Tibial artery (tissue), 4 donors: ENCODE measurements around the gene GFI1B.

Experiments used
- DNase-seq, 2 donors: peaks; one replicate each; pipeline ENCODE4 v3.0.0-alpha.2; 2019
- H3K27ac ChIP-seq, 2 donors: fragments of 200-600 bp; sonication (generic) in 1 of 2; 1 replicate in 1 of 2; 2 replicates in 1 of 2; pipeline ENCODE4 v1.5.1; 2018 to 2019; ENCODE audit warnings: mild to moderate bottlenecking in 1 of 2
- H3K27me3 ChIP-seq, 2 donors: fragments of 200-600 bp; sonication (generic) in 1 of 2; one replicate each; pipeline versions ENCODE4 v1.5.1 to v1.6.0; 2016 to 2019
- H3K36me3 ChIP-seq, 3 donors: fragments of 200-600 bp; sonication (generic) in 2 of 3; one replicate each; pipeline ENCODE4 v1.5.1; 2016 to 2019; ENCODE audit warnings: mild to moderate bottlenecking in 2 of 3
- H3K4me1 ChIP-seq, 4 donors: fragments of 200-600 bp; sonication (generic) in 2 of 4; 1 replicate in 3 of 4; 2 replicates in 1 of 4; pipeline ENCODE4 v1.5.1; 2016 to 2019
- H3K4me3 ChIP-seq, 2 donors: fragments of 200-600 bp; sonication (generic) in 1 of 2; 1 replicate in 1 of 2; 2 replicates in 1 of 2; pipeline ENCODE4 v1.5.1; 2018 to 2019; ENCODE audit warnings: mild to moderate bottlenecking in 2 of 2
- H3K9me3 ChIP-seq, 3 donors: fragments of 200-600 bp; sonication (generic) in 1 of 3; one replicate each; pipeline ENCODE4 v1.5.1; 2016 to 2019
- intact Hi-C: fragments of 100-400 bp; cut with DNase I; formaldehyde crosslinking; loops from one replicate; pipeline ENCODE4 v1.15.0; 2023; ENCODE audit warnings: low total_unique reads
- TF ChIP-seq, protein P1 (sequence below), 2 experiments: fragments of 200-600 bp in 1 of 2; fragments of 450-650 bp in 1 of 2; IDR thresholded peaks; one replicate each; pipeline ENCODE4 v1.5.1; 2017 to 2019; ENCODE audit warnings: antibody characterized with exemption in 2 of 2, mild to moderate bottlenecking in 1 of 2, moderate library complexity in 1 of 2

GFI1B gene

DNA sequence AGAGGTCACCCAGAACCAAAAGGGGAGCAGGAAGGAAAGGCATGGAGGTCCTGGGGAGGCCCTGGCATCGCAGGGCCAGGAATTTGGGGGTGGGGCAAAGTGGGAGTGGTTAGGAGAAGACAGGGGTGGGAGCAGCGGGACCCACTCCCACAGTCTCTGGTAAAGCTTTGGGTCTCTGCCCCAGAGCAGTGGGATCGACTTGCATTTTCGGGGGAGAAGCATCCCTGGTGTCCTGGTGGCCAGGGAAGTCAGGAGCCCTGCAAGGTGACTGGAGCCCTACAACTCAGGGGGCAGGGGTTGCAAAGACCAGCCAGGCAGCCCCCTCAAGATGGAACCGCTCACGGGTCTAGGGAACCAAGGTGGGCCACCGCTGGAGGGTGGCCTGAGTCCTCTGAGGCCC is 29.9 kb downstream of the GFI1B start:
- TF ChIP-seq, protein P1, sequence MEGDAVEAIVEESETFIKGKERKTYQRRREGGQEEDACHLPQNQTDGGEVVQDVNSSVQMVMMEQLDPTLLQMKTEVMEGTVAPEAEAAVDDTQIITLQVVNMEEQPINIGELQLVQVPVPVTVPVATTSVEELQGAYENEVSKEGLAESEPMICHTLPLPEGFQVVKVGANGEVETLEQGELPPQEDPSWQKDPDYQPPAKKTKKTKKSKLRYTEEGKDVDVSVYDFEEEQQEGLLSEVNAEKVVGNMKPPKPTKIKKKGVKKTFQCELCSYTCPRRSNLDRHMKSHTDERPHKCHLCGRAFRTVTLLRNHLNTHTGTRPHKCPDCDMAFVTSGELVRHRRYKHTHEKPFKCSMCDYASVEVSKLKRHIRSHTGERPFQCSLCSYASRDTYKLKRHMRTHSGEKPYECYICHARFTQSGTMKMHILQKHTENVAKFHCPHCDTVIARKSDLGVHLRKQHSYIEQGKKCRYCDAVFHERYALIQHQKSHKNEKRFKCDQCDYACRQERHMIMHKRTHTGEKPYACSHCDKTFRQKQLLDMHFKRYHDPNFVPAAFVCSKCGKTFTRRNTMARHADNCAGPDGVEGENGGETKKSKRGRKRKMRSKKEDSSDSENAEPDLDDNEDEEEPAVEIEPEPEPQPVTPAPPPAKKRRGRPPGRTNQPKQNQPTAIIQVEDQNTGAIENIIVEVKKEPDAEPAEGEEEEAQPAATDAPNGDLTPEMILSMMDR (IDR thresholded peaks at IDR 0.05): no peak
- H3K27ac ChIP-seq: no peak overlapping the region
- intact Hi-C loops: no loop called here

DNA sequence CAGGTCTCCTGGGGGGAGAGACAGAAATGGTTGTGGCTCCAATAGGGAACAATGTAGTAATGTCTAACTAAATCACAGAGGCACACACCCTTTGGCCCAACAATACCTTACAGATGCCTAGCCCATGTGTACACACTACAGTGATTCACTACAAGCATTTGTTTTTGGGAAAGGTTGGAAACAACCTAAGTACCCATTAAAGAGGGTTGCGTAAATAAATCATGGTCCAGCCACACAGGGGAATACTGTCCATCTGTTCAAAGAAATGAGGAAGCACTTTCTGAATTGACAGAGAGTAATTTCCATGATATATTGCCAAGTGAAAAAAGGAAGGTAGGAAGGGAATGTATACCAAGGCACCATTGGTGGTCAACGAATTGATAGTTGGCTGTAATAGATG is 30.3 kb downstream of the GFI1B start:
- peaks cover 0 to 40% of the 10 kb centered on the region in 2 donors for H3K27me3 ChIP-seq
- no peak for DNase-seq
- H3K27ac ChIP-seq: no peak overlapping the region

More for the DNA sequence above, 29.9 kb downstream of the GFI1B start:
- no peaks in the 10 kb centered on the region for H3K36me3 ChIP-seq
- no peaks in the 10 kb centered on the region for H3K4me1 ChIP-seq
- H3K9me3 ChIP-seq: peaks cover 0 to 9% (median 0%) of the 10 kb centered on the region in 3 donors
- H3K27me3 ChIP-seq: peaks cover 0 to 44% of the 10 kb centered on the region in 2 donors
- no peak overlapping the region for H3K4me3 ChIP-seq
- DNase-seq: peak; percentile 7 to 54

DNA sequence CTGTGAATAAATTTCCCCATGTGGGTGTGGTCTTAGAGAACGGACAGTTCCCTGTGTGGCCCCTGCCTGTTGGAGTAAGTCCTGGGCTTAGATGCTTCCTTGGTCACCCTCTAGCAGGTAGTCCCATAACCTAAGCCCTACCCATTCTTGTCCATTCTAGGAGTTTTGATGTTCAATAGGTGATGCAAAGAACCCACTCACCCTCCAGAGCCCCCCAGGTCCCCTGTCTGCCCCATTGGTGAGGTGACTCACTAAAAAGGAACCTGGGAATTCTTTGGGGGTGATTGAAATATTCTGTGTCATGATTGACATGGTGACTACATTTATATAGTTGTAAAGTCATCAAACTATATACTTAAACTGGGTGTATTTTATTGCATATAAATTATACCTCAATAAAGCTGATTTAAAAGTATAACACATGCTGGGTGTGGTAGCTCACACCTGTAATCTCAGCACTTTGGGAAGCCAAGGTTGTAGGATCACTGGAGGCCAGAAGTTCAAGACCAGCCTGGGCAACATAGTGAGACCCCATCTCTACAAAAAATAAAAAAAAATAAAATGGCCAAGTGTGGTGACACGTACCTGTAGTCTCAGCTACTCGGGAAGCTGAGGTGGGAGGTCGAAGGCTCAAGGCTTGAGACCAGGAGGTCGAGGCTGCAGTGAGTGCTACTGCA is 31.6 kb downstream of the GFI1B start:
- Histone ChIP-seq H3K4me3 (no peak overlapping the region), H3K4me1 (no peaks in the 10 kb centered on the region), H3K27me3 (peaks cover 0 to 28% of the 10 kb centered on the region in 2 donors), H3K36me3 (no peaks in the 10 kb centered on the region), H3K27ac (no peak overlapping the region), H3K9me3 (peaks cover 0 to 14% (median 7%) of the 10 kb centered on the region in 3 donors)
- DNase-seq: no peak
- intact Hi-C loops: no loop called here
- TF ChIP-seq, protein P1 (IDR thresholded peaks at IDR 0.05): no peak

More for the DNA sequence above, 30.3 kb downstream of the GFI1B start:
- TF ChIP-seq, protein P1 (IDR thresholded peaks at IDR 0.05): no peak
- H3K9me3 ChIP-seq: peaks cover 0 to 9% (median 3%) of the 10 kb centered on the region in 3 donors
- H3K4me1 ChIP-seq: no peaks in the 10 kb centered on the region
- intact Hi-C loops: no loop called here
- H3K4me3 ChIP-seq: no peak overlapping the region
- H3K36me3 ChIP-seq: no peaks in the 10 kb centered on the region

- Histone ChIP-seq H3K9me3 (peaks cover 0 to 29% (median 7%) of the 10 kb centered on the region in 3 donors), H3K27ac (no peak overlapping the region), H3K27me3 (peaks cover 0 to 7% of the 10 kb centered on the region in 2 donors), H3K4me3 (no peak overlapping the region), H3K4me1 (no peaks in the 10 kb centered on the region), H3K36me3 (no peaks in the 10 kb centered on the region)
- peak in 1 of 2 donors; percentile 4 for DNase-seq
- intact Hi-C loops: no loop called here
- TF ChIP-seq, protein P1 (IDR thresholded peaks at IDR 0.05): no peak
Measured at GRCh38 chr9:133014696-133015095, 36.2 kb downstream of the GFI1B start.

GRCh38 chr9:133023117-133023890 is 44.8 kb downstream of the GFI1B start:
- Histone ChIP-seq H3K4me3 (no peak overlapping the region), H3K4me1 (peaks cover 0 to 6% (median 0%) of the 10 kb centered on the region in 4 donors), H3K27me3 (peaks cover 0 to 3% of the 10 kb centered on the region in 2 donors), H3K9me3 (no peaks in the 10 kb centered on the region), H3K27ac (no peak overlapping the region), H3K36me3 (no peaks in the 10 kb centered on the region)
- intact Hi-C loops: loop anchor here (10.0 kb wide), 1 partner anchor 311 kb away; the partner anchor contains the start of gene SURF6
- DNase-seq: peak in 1 of 2 donors; percentile 28
- TF ChIP-seq, protein P1 (IDR thresholded peaks at IDR 0.05): no peak
